ENCODE data around the gene ACSL4.

The ACSL4 gene

DNA sequence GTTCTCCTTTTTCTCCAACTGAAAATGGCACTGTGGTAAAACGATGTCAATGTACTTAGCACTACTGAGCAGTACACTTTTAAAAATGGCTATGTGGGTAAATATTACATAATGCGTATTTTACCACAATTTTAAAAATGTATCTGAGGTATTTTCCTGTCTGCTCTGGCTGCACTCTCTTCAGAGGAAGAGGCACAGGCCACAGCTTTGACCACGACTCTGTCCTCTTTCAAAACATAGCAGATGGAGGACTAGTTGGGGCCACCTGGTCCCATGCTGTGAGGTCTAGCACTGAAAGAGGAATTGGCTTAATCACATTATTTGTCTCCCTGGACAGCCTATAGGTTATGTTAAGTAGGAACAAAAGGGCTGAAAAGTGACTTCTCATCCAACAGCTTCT lies 113.3 kb downstream of the ACSL4 start:
- Histone ChIP-seq H3K27ac (no peak overlapping the region), H3K4me3 (no peak overlapping the region)
- DNase-seq (ENCODE audit: low spot score): no peak
- TF ChIP-seq, protein P1, sequence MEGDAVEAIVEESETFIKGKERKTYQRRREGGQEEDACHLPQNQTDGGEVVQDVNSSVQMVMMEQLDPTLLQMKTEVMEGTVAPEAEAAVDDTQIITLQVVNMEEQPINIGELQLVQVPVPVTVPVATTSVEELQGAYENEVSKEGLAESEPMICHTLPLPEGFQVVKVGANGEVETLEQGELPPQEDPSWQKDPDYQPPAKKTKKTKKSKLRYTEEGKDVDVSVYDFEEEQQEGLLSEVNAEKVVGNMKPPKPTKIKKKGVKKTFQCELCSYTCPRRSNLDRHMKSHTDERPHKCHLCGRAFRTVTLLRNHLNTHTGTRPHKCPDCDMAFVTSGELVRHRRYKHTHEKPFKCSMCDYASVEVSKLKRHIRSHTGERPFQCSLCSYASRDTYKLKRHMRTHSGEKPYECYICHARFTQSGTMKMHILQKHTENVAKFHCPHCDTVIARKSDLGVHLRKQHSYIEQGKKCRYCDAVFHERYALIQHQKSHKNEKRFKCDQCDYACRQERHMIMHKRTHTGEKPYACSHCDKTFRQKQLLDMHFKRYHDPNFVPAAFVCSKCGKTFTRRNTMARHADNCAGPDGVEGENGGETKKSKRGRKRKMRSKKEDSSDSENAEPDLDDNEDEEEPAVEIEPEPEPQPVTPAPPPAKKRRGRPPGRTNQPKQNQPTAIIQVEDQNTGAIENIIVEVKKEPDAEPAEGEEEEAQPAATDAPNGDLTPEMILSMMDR (IDR thresholded peaks at IDR 0.05): no peak

GRCh38 chrX:109614951-109615350 lies 118.1 kb downstream of the ACSL4 start:
- no peak overlapping the region for H3K27ac ChIP-seq
- no peak overlapping the region for H3K4me3 ChIP-seq
- no peak for DNase-seq (ENCODE audit: low spot score)
- TF ChIP-seq, protein P1 (IDR thresholded peaks at IDR 0.05): no peak

GRCh38 chrX:109601486-109601885 lies 131.6 kb downstream of the ACSL4 start:
- TF ChIP-seq, protein P1 (IDR thresholded peaks at IDR 0.05): no peak
- no peak for DNase-seq (ENCODE audit: low spot score)
- Histone ChIP-seq H3K27ac (no peak overlapping the region), H3K4me3 (no peak overlapping the region)

DNA sequence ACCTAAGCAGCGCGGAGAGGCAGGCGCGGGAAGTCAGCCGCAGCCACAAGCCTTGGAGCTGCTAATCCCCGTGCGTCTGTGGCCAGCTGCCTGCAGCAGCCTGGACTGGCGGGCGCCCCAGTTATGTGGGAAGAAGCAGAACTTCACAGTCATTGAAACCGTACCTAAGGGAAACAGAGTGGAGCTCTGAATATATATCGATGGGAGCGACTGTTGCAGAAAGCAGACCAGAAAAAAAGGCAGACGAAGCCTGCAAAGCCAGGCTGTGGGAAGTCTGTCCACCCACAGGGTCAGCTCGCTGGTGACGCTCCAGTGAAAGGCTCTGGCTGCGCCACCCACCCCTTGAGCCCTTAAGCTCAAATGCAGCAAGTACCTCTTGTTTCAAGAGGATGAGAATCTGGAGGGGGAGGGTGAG lies 132.8 kb downstream of the ACSL4 start:
- DNase-seq (ENCODE audit: low spot score): no peak
- Histone ChIP-seq H3K4me3 (no peak overlapping the region), H3K27ac (no peak overlapping the region)
- TF ChIP-seq, protein P1 (IDR thresholded peaks at IDR 0.05): no peak

DNA sequence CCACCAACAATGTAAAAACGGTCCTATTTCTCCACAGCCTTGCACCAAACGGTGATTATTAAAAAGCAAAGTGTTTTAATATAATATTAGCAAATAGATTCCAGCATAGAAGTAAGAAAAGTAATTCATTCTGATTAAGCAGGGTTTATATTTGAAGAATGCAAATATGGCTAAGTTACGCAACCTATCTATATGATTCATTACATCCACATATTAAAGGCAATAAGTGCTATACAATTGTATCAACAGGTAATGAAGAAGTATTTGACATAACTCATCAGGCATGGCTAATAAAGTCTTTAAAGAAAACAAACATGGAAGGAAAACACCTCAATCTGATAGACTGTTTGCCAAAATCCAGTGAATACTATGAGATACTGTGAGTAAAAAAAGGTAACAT lies 137.0 kb downstream of the ACSL4 start:
- TF ChIP-seq, protein P1 (IDR thresholded peaks at IDR 0.05): no peak
- no peak for DNase-seq (ENCODE audit: low spot score)
- Histone ChIP-seq H3K4me3 (no peak overlapping the region), H3K27ac (no peak overlapping the region)

Measured in coronary artery (tissue), 2 donors.